NCI-H128 (cell line): Measurements from ENCODE around the gene TSPAN13.

Experiments
- DNase-seq: peaks from one replicate; lab custom pipeline; 2025; ENCODE audit not compliant: unreplicated experiment; lab: John Stamatoyannopoulos, UW

TSPAN13 gene

GRCh38 chr7:16810573-16810972 lies 57.0 kb downstream of the TSPAN13 start:
- no peak for DNase-seq

- DNase-seq: no peak
These were observed 58.0 kb downstream of the TSPAN13 start for GRCh38 chr7:16811551-16811950.

- DNase-seq: no peak
These were observed 59.1 kb downstream of the TSPAN13 start for GRCh38 chr7:16812542-16813231.

- no peak for DNase-seq
These were observed 59.7 kb downstream of the TSPAN13 start for GRCh38 chr7:16813232-16813616.

GRCh38 chr7:16815001-16815400 lies 61.4 kb downstream of the TSPAN13 start:
- DNase-seq: no peak

GRCh38 chr7:16816824-16817223 lies 63.3 kb downstream of the TSPAN13 start:
- DNase-seq: no peak

GRCh38 chr7:16817536-16817935 lies 64.0 kb downstream of the TSPAN13 start:
- no peak for DNase-seq

- no peak for DNase-seq
These were observed 65.2 kb downstream of the TSPAN13 start for GRCh38 chr7:16818732-16819131.

GRCh38 chr7:16822029-16822428 lies 68.5 kb downstream of the TSPAN13 start:
- no peak for DNase-seq

GRCh38 chr7:16826060-16826459 lies 72.5 kb downstream of the TSPAN13 start:
- no peak for DNase-seq

GRCh38 chr7:16833373-16833772 lies 79.8 kb downstream of the TSPAN13 start:
- DNase-seq: no peak
